ENCODE data around the gene ADAP1. TPM values are rescaled to one million over a fixed set of nuclear protein-coding genes. Genes with fewer than 3 reads are reported as not detected.

Gene ADAP1
- total RNA-seq, 2 experiments from 2014 or later = 34.6 to 40.9 TPM

- Mint-ChIP-seq H3K9me3 (no peaks in the 10 kb centered on the region), H3K4me3 (no peak overlapping the region), H3K36me3 (ENCODE audit: low read depth) (no peaks in the 10 kb centered on the region), H3K27ac (no peak overlapping the region), H3K27me3 (peaks cover 4% of the 10 kb centered on the region), H3K4me1 (ENCODE audit: low read depth) (peaks cover 3% of the 10 kb centered on the region)
- ChIA-PET CTCF (no interaction called here), POLR2A (interaction anchor here (2.9 kb wide), 1 partner anchor 8 kb away, joined by 10 read pairs; the partner anchor contains the start of gene COX19)
- DNase-seq (no peak), ATAC-seq (no peak)
- no peak for TF ChIP-seq CTCF (IDR thresholded peaks at IDR 0.05)
- intact Hi-C loops (cut with micrococcal nuclease) = no loop called here
Observed at GRCh38 chr7:983616-984071, 29.2 kb upstream of the ADAP1 start.

GRCh38 chr7:983004-983615 is 28.6 kb upstream of the ADAP1 start, which contains the start of gene CYP2W1:
Gene CYP2W1 (plus strand): TSS chr7:983181. CDS start chr7:983212, 31 bp downstream.
- no peaks in the 10 kb centered on the region for H3K9me3 Mint-ChIP-seq
- ChIA-PET POLR2A (no interaction called here), CTCF (interaction anchor here (0.6 to 1.1 kb wide), 2 partner anchors 193 to 194 kb away, joined by 3 read pairs; no protein-coding TSS in a partner anchor)
- H3K36me3 Mint-ChIP-seq (ENCODE audit: low read depth) = no peaks in the 10 kb centered on the region
- DNase-seq (no peak), ATAC-seq (no peak)
- peaks cover 3% of the 10 kb centered on the region for H3K4me1 Mint-ChIP-seq (ENCODE audit: low read depth)
- intact Hi-C loops (cut with micrococcal nuclease) = no loop called here
- H3K4me3 Mint-ChIP-seq = no peak within 1 kb of the TSS
- H3K27ac Mint-ChIP-seq = no peak within 1 kb of the TSS
- peaks cover 4% of the 10 kb centered on the region for H3K27me3 Mint-ChIP-seq
- TF ChIP-seq CTCF (IDR thresholded peaks at IDR 0.05) = no peak

GRCh38 chr7:982511-983003 is 28.1 kb upstream of the ADAP1 start:
- H3K4me1 Mint-ChIP-seq (ENCODE audit: low read depth) = peaks cover 3% of the 10 kb centered on the region
- H3K36me3 Mint-ChIP-seq (ENCODE audit: low read depth) = no peaks in the 10 kb centered on the region
- H3K4me3 Mint-ChIP-seq = no peak overlapping the region
- no peaks in the 10 kb centered on the region for H3K9me3 Mint-ChIP-seq
- TF ChIP-seq CTCF (IDR thresholded peaks at IDR 0.05) = no peak
- ATAC-seq (no peak), DNase-seq (no peak)
- intact Hi-C loops (cut with micrococcal nuclease) = no loop called here
- H3K27ac Mint-ChIP-seq = no peak overlapping the region
- CTCF ChIA-PET = interaction anchor here (0.6 to 1.2 kb wide), 3 partner anchors 10 to 194 kb away, joined by 3 to 4 read pairs (median 3); no protein-coding TSS in a partner anchor
- POLR2A ChIA-PET = no interaction called here
- peaks cover 4% of the 10 kb centered on the region for H3K27me3 Mint-ChIP-seq

GRCh38 chr7:981793-982510 is 27.5 kb upstream of the ADAP1 start:
- H3K36me3 Mint-ChIP-seq (ENCODE audit: low read depth) = no peaks in the 10 kb centered on the region
- ChIA-PET POLR2A (no interaction called here), CTCF (interaction anchor here (1.1 to 1.2 kb wide), 2 partner anchors 11 to 195 kb away, joined by 3 to 4 read pairs; no protein-coding TSS in a partner anchor)
- H3K4me3 Mint-ChIP-seq = no peak overlapping the region
- H3K27ac Mint-ChIP-seq = no peak overlapping the region
- ATAC-seq = no peak
- H3K27me3 Mint-ChIP-seq = peaks cover 4% of the 10 kb centered on the region
- H3K4me1 Mint-ChIP-seq (ENCODE audit: low read depth) = peaks cover 3% of the 10 kb centered on the region
- intact Hi-C loops (cut with micrococcal nuclease) = no loop called here
- DNase-seq = no peak
- TF ChIP-seq CTCF (IDR thresholded peaks at IDR 0.05) = no peak
- H3K9me3 Mint-ChIP-seq = no peaks in the 10 kb centered on the region

All from activated CD8-positive, alpha-beta T cell treated with anti-CD3 and anti-CD28 coated beads for 36 hours (primary cell).